ENCODE results near the gene ACER2. TPM values are rescaled to one million over a fixed set of nuclear protein-coding genes. Genes with fewer than 3 reads are reported as not detected.

The ACER2 gene
- total RNA-seq, result 9.1 and 9.7 TPM in 2 replicates

GRCh38 chr9:19408693-19409400 lies at the start of gene ACER2:
Gene ACER2 (plus strand): TSS chr9:19409009. CDS start chr9:19409085, 76 bp downstream.

Other genes starting within 250 kb of the ACER2 start
- gene DENND4C, start 178.3 kb upstream of the ACER2 start, total RNA-seq, result 66.9 and 98.9 TPM in 2 replicates
- gene RPS6, start 28.8 kb upstream of the ACER2 start, total RNA-seq, result 1,904 and 2,020 TPM in 2 replicates

Measured in bladder microvascular endothelial cell (primary cell).